ENCODE data around the gene CORO2B.

DNA sequence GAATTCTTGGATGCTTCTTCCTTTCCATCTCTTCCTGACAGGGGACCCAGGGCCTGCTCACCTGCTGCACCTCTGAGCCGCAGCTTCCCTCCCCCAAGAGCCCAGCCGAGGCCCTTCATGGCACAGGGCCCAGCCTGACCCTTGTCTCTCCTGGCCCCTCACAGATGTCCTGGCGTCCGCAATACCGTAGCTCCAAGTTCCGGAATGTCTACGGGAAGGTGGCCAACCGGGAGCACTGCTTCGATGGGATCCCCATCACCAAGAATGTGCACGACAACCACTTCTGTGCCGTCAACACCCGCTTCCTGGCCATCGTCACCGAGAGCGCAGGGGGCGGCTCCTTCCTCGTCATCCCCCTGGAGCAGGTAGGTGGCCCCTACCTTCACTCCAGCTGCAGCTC, 66.2 kb downstream of the CORO2B start:
- TF ChIP-seq, protein P1, sequence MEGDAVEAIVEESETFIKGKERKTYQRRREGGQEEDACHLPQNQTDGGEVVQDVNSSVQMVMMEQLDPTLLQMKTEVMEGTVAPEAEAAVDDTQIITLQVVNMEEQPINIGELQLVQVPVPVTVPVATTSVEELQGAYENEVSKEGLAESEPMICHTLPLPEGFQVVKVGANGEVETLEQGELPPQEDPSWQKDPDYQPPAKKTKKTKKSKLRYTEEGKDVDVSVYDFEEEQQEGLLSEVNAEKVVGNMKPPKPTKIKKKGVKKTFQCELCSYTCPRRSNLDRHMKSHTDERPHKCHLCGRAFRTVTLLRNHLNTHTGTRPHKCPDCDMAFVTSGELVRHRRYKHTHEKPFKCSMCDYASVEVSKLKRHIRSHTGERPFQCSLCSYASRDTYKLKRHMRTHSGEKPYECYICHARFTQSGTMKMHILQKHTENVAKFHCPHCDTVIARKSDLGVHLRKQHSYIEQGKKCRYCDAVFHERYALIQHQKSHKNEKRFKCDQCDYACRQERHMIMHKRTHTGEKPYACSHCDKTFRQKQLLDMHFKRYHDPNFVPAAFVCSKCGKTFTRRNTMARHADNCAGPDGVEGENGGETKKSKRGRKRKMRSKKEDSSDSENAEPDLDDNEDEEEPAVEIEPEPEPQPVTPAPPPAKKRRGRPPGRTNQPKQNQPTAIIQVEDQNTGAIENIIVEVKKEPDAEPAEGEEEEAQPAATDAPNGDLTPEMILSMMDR (IDR thresholded peaks at IDR 0.05) = no peak
- TF ChIP-seq POLR2A (IDR thresholded peaks at IDR 0.05) = no peak
